ENCODE results near the gene ACSM3. TPM values are rescaled to one million over a fixed set of nuclear protein-coding genes. Genes with fewer than 3 reads are reported as not detected.
A peak's percentile ranks its signal among the peaks of the same experiment; 100 is the strongest.
"Not testable (repeated sequence)": the region's sequence is repeated elsewhere in the genome, so short reads cannot be mapped to it uniquely, and the experiment has no call there.

The ACSM3 gene
- total RNA-seq, 2 donors from 2014 or later, result 1.6 to 1.8 TPM

GRCh38 chr16:20761175-20761574 lies 2.6 kb upstream of the ACSM3 start:
- H3K27ac Mint-ChIP-seq, result no peak overlapping the region

GRCh38 chr16:20762404-20763123 lies 1.2 kb upstream of the ACSM3 start:
- no peak for DNase-seq
- H3K27me3 ChIP-seq (ENCODE audit: control insufficient read depth, insufficient read depth, low read length, poor library complexity, severe bottlenecking), result no peaks in the 10 kb centered on the region
- H3K27ac Mint-ChIP-seq, result no peak overlapping the region
- peak overlapping the region; percentile 77 for H3K4me3 ChIP-seq (ENCODE audit: low read length)
- TF ChIP-seq, protein P1, sequence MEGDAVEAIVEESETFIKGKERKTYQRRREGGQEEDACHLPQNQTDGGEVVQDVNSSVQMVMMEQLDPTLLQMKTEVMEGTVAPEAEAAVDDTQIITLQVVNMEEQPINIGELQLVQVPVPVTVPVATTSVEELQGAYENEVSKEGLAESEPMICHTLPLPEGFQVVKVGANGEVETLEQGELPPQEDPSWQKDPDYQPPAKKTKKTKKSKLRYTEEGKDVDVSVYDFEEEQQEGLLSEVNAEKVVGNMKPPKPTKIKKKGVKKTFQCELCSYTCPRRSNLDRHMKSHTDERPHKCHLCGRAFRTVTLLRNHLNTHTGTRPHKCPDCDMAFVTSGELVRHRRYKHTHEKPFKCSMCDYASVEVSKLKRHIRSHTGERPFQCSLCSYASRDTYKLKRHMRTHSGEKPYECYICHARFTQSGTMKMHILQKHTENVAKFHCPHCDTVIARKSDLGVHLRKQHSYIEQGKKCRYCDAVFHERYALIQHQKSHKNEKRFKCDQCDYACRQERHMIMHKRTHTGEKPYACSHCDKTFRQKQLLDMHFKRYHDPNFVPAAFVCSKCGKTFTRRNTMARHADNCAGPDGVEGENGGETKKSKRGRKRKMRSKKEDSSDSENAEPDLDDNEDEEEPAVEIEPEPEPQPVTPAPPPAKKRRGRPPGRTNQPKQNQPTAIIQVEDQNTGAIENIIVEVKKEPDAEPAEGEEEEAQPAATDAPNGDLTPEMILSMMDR (conservative IDR thresholded peaks at IDR 0.05), result no peak
- H3K9me3 ChIP-seq (ENCODE audit: control insufficient read depth, low read length), result peaks cover 6% of the 10 kb centered on the region
- 90% methylated on average over 1 of the region's 3 CpGs; no CpG with 5 or more reads in 1 of the 2 experiments for WGBS, 2 experiments (ENCODE audit: insufficient coverage in 1 of 2, insufficient read length in 1 of 2)
- no peaks in the 10 kb centered on the region for H3K4me1 ChIP-seq (ENCODE audit: control insufficient read depth, insufficient read depth, low read length)
- H3K4me1 Mint-ChIP-seq, result peaks cover 6% of the 10 kb centered on the region
- no peak overlapping the region for H3K9ac ChIP-seq (ENCODE audit: extremely low read depth, low read length, poor library complexity, severe bottlenecking)
- H3K36me3 ChIP-seq (ENCODE audit: control insufficient read depth, insufficient read depth, low read length), result no peaks in the 10 kb centered on the region
- no peaks in the 10 kb centered on the region for H3K36me3 Mint-ChIP-seq (ENCODE audit: low read depth)
- no peak overlapping the region for H3K27ac ChIP-seq (ENCODE audit: low read depth, low read length)
- peaks cover 4% of the 10 kb centered on the region for H3K27me3 Mint-ChIP-seq (ENCODE audit: insufficient read depth)
- H3K9me3 Mint-ChIP-seq, result peaks cover 18% of the 10 kb centered on the region
- H3K4me3 Mint-ChIP-seq, result no peak overlapping the region

More at GRCh38 chr16:20761175-20761574, 2.6 kb upstream of the ACSM3 start:
- peaks cover 4% of the 10 kb centered on the region for H3K27me3 Mint-ChIP-seq (ENCODE audit: insufficient read depth)
- no peaks in the 10 kb centered on the region for H3K36me3 Mint-ChIP-seq (ENCODE audit: low read depth)
- peaks cover 6% of the 10 kb centered on the region for H3K4me1 Mint-ChIP-seq
- no peak overlapping the region for H3K4me3 Mint-ChIP-seq
- WGBS, 2 experiments (ENCODE audit: insufficient coverage in 1 of 2, insufficient read length in 1 of 2), result 80 to 97% methylated on average over 1 of the region's 1 CpG
- Histone ChIP-seq H3K27ac (ENCODE audit: low read depth, low read length) (no peak overlapping the region), H3K4me1 (ENCODE audit: control insufficient read depth, insufficient read depth, low read length) (no peaks in the 10 kb centered on the region), H3K9me3 (ENCODE audit: control insufficient read depth, low read length) (peaks cover 6% of the 10 kb centered on the region), H3K9ac (ENCODE audit: extremely low read depth, low read length, poor library complexity, severe bottlenecking) (no peak overlapping the region), H3K27me3 (ENCODE audit: control insufficient read depth, insufficient read depth, low read length, poor library complexity, severe bottlenecking) (no peaks in the 10 kb centered on the region), H3K4me3 (ENCODE audit: low read length) (no peak overlapping the region), H3K36me3 (ENCODE audit: control insufficient read depth, insufficient read depth, low read length) (no peaks in the 10 kb centered on the region)
- H3K9me3 Mint-ChIP-seq, result peaks cover 18% of the 10 kb centered on the region
- TF ChIP-seq, protein P1 (conservative IDR thresholded peaks at IDR 0.05), result no peak
- no peak for DNase-seq

GRCh38 chr16:20764448-20764847 lies 634 bp downstream of the ACSM3 start:
- not testable (repeated sequence) for H3K4me3 Mint-ChIP-seq; H3K36me3 Mint-ChIP-seq (ENCODE audit: low read depth); H3K36me3 ChIP-seq (ENCODE audit: control insufficient read depth, insufficient read depth, low read length); H3K27me3 Mint-ChIP-seq (ENCODE audit: insufficient read depth); H3K4me1 ChIP-seq (ENCODE audit: control insufficient read depth, insufficient read depth, low read length); H3K4me3 ChIP-seq (ENCODE audit: low read length); H3K9me3 ChIP-seq (ENCODE audit: control insufficient read depth, low read length); H3K4me1 Mint-ChIP-seq; H3K27ac Mint-ChIP-seq; H3K27ac ChIP-seq (ENCODE audit: low read depth, low read length); H3K9ac ChIP-seq (ENCODE audit: extremely low read depth, low read length, poor library complexity, severe bottlenecking); H3K27me3 ChIP-seq (ENCODE audit: control insufficient read depth, insufficient read depth, low read length, poor library complexity, severe bottlenecking); DNase-seq
- 86% methylated on average over 1 of the region's 1 CpG; no CpG with 5 or more reads in 1 of the 2 experiments for WGBS, 2 experiments (ENCODE audit: insufficient coverage in 1 of 2, insufficient read length in 1 of 2)
- H3K9me3 Mint-ChIP-seq, result peaks cover 18% of the 10 kb centered on the region

Data from endodermal cell (in vitro differentiated cells).